Left cardiac atrium (tissue), 4 donors: ENCODE measurements around the gene STON1. TPM values are rescaled to one million over a fixed set of nuclear protein-coding genes. Genes with fewer than 3 reads are reported as not detected.
"Not testable (repeated sequence)": the region's sequence is repeated elsewhere in the genome, so short reads cannot be mapped to it uniquely, and the experiment has no call there.

Source experiments
- ATAC-seq, 2 donors: fragments of 200-7000 bp; cut with Tn5 transposase; one replicate each; pipeline ENCODE4 v1.9.1; 2020; ENCODE audit warnings: mild to moderate bottlenecking in 2 of 2, moderate library complexity in 2 of 2
- DNase-seq: peaks from one replicate; pipeline ENCODE4 v3.0.0-alpha.2; 2020
- intact Hi-C, 2 donors: fragments of 100-400 bp; cut with DNase I; formaldehyde crosslinking; loops; one replicate each; pipeline versions ENCODE4 v1.14.1 to v1.15.1; 2022 to 2023
- total RNA-seq, 2 donors: library from RNA; stranded (reverse); fragmentation: NEBNext Ultra II Directional; extraction: Animal tissue kit (Norgen Biotek cat#: 25700); gene quantifications; one replicate each; pipeline ENCODE4 v1.2.1, GENCODE V29; 2021
- donor health status: DM: no; HTN: yes; CAD: no.
- donor health status: DM: no; HTN: yes; CAD: no; lungs with severe emphysema.
- donor health status: DM: yes; HTN: yes; CAD: no.
- donor health status: Dilated cardiomyopathy.

STON1 gene
- total RNA-seq, 2 donors from 2014 or later: 16.7 to 19.1 TPM

- intact Hi-C loops: no loop called here
- DNase-seq: no peak
- peak in 1 of 2 donors; percentile 41 for ATAC-seq
These were observed 70.4 kb downstream of the STON1 start for GRCh38 chr2:48600204-48600813.

GRCh38 chr2:48600917-48601316 is 71.0 kb downstream of the STON1 start:
- DNase-seq: no peak
- intact Hi-C loops: no loop called here
- ATAC-seq: no peak

- intact Hi-C loops: no loop called here
- DNase-seq (no peak), ATAC-seq (peak in 1 of 2 donors; percentile 48)
These were observed 71.4 kb downstream of the STON1 start for GRCh38 chr2:48601349-48601748.

GRCh38 chr2:48605482-48606175 is 75.7 kb downstream of the STON1 start:
- no peak for DNase-seq
- intact Hi-C loops: no loop called here
- ATAC-seq: no peak

GRCh38 chr2:48607307-48608014 is 77.5 kb downstream of the STON1 start:
- DNase-seq: no peak
- intact Hi-C loops: no loop called here
- no peak for ATAC-seq

DNA sequence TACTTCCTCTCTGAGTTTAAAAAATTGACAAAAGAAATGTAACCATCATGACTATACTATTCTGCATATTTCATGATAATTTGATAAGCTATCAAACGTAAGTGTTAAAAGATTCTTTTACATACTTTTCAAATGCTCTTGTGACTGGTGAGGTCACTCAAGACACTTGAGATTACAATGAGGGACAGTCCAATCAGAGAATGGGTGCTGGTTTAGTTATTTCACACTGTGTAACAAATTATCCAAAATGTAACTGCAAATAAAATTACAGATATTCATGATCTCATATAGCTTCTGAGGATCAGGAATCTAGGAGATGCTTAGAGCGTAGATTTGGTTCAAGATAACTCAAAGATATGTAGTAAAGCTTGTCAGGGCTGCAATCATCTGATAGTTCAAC is 83.3 kb downstream of the STON1 start:
- no peak for DNase-seq
- no peak for ATAC-seq
- intact Hi-C loops: no loop called here

- DNase-seq, intact Hi-C loops: not testable (repeated sequence)
These were observed 84.6 kb downstream of the STON1 start for GRCh38 chr2:48614581-48614980.

GRCh38 chr2:48617618-48618017 is 87.7 kb downstream of the STON1 start, which contains the start of gene GTF2A1L:
Gene GTF2A1L, plus strand, starts transcription at chr2:48617856. Its CDS starts 19 bp downstream, at chr2:48617875.
- no peak for ATAC-seq

More at GRCh38 chr2:48614581-48614980, 84.6 kb downstream of the STON1 start:
- ATAC-seq: not testable (repeated sequence)

DNA sequence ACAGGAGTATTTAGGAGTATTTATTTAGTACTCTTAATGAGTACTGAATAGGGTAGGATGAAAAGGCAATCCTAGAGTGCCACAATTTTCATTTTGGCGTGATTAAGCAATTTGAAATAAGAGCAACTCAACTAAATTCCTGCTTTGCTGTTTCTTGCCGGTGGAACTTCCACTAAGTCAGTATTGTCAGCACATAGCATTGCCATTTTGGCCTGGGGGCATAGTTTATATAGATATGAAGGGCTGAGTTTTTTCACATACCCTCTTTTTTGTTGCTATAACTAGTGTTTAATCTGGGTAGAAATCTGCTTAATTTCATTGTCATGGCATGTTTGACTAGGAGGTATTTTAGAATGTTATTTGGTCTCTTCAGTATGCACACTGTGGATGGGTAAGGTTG is 89.6 kb downstream of the STON1 start:
- DNase-seq (no peak), ATAC-seq (no peak)
- intact Hi-C loops: no loop called here

More at GRCh38 chr2:48617618-48618017, 87.7 kb downstream of the STON1 start, which contains the start of gene GTF2A1L:
- DNase-seq: no peak
- intact Hi-C loops: no loop called here

- ATAC-seq (no peak), DNase-seq (no peak)
- intact Hi-C loops: no loop called here
These were observed 90.7 kb downstream of the STON1 start for GRCh38 chr2:48620604-48621003.

- intact Hi-C loops, DNase-seq, ATAC-seq: not testable (repeated sequence)
These were observed 92.7 kb downstream of the STON1 start for GRCh38 chr2:48622691-48623090.

DNA sequence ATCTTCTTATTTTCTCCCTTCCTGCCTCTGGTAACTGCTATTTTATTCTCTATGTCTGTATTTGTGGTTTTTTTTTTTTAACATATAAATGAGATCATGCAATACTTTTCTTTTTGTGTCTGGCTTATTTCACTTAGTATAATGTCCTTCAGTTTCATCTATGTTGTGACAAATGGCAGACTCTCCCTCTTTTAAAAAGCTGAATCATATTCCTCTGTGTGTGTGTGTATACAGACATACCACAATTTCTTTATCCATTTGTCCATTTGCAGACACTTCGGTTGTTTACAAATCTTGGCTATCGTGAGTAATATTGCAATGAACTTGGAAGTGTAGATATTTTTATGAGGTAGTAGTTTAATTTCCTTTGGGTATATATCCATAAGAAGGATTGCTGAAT is 94.7 kb downstream of the STON1 start:
- no peak for ATAC-seq
- intact Hi-C loops: no loop called here
- DNase-seq: no peak

DNA sequence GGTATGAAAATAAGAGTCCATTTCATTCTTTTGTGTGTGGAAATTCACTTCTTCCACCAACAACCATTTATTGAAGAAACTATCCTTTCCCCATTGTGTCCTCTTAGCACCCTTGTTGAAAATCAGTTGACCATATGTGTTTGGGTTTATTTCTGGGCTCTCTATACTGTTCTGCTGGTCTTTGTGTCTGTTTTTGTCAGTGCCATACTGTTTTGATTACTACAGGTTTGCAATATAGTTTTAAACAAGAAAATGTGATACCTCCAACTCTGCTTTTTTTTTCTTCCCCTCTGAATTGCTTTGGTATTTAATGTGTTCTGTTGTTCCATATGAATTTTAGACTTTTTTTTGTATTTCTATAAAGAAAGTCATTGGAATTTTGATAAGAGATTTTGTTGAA is 96.1 kb downstream of the STON1 start:
- intact Hi-C loops: no loop called here
- ATAC-seq (no peak), DNase-seq (no peak)

DNA sequence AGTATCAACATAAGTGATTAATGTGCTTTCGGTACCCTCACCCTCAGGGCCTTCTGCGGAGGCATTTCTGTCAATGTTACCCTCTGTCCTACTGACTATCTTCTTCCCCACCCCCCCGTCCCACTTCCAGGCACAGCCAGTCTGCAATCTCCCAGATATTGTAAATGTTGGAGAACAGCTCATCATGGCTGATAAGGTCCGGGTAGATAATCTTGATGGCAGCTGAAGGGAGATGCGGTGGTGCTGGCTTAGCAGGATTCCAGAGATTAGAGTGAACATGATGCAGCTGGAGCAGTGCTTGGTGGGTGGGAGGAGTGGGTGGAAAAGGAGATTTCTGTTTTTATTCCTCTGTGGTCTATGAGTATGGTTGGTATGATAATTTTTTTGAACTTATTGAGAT is 103.2 kb downstream of the STON1 start:
- ATAC-seq: no peak
- intact Hi-C loops: no loop called here

GRCh38 chr2:48635786-48636185 is 105.8 kb downstream of the STON1 start:
- intact Hi-C loops: no loop called here
- DNase-seq (no peak), ATAC-seq (no peak)

More for the DNA sequence above, 103.2 kb downstream of the STON1 start:
- no peak for DNase-seq

- intact Hi-C loops: no loop called here
- ATAC-seq (no peak), DNase-seq (no peak)
These were observed 108.3 kb downstream of the STON1 start for GRCh38 chr2:48638261-48638660.
